Mucosa of gallbladder (tissue), 1 donor: ENCODE measurements around the gene ARHGAP22. TPM values are rescaled to one million over a fixed set of nuclear protein-coding genes. Genes with fewer than 3 reads are reported as not detected.

Source experiments
- DNase-seq: peaks from one replicate; pipeline ENCODE4 v3.0.0-alpha.2; 2020; ENCODE audit warnings: low spot score
- total RNA-seq: library from RNA; stranded (reverse); gene quantifications from one replicate; pipeline ENCODE4 v1.2.1, GENCODE V29; 2021
- donor health status: DM: no; HTN: no; CAD: no.

Gene ARHGAP22
- total RNA-seq, 1 donor from 2014 or later, result 8.8 TPM

DNA sequence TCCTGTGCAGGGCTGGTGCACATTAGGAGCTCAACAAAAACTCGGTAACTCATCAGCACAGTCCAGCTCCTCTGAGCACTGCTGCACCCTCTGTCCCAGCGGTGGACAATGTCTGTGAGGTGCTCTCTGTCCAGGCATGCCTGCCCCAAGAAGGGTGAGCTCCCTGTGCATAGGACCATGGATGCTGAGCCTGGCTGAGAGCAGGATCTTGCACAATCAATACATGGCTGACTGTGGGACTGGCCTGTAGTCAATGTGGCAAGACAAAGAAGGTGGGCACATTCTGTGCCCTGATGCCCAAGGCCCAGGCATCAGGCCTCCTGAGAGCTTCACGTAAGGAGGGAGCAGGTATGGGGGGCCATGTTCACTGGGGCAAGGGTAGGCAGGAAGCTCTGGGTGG is 17.1 kb downstream of the ARHGAP22 start:
- no peak for DNase-seq

DNA sequence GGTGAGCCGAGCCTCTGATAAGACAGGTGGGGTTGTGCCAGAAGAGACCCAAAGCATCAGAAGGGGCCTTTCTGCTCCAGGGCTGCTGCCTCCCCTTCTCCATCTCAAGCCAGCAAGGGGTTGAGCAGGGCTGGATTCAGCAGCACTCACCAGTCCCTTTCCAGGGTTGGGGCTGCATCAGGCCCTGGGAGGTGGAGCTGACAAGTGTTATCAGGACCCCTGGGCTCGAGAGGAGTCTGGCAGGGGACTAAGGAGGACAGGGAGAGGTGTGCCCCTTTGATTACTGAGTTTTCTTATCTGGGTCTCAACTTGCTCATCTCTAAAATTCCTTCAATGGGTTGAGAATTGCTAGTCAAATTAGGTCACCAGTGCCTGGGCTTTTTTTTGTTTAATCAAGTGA is 17.8 kb downstream of the ARHGAP22 start:
- no peak for DNase-seq

DNA sequence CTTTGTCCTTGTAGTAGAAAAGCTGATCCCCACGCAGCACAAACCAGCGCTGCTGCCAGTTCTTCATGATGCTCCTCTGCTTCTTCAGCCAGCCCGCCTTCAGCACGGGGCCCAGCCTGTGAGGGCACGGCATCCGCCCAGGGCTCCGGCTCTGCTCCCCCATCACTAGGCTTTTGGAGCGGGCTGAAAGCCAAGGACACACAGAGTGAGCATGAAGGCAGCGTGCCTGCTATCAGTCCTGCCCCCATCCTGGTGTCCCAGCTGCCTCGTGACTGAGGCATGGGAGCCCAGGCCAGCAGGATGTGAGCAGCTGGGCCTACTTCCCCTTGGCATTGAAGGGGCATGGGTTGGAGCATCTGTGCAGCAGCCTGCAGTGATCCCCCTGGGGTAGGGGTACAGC is 21.9 kb downstream of the ARHGAP22 start:
- DNase-seq, result no peak

DNA sequence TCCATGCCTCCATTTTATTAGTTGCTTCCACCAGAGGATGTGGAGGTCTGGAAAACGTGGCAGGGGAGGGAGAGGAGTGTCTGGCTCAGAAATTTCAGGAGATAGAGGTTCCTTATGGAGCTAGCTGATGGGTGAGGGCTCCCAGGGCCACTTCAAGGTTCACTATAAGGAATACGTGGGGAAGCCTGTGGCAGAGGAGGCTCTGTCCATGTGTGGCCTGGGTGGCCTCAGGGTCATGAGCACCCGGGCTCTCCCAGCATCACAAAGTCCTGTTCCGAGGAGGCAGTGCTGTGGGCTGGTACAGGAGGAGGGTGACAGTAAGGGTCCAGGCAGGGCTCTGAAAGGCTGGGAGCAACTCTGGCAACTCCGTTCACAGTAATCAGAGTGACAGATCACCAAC is 24.6 kb downstream of the ARHGAP22 start:
- DNase-seq, result no peak

DNA sequence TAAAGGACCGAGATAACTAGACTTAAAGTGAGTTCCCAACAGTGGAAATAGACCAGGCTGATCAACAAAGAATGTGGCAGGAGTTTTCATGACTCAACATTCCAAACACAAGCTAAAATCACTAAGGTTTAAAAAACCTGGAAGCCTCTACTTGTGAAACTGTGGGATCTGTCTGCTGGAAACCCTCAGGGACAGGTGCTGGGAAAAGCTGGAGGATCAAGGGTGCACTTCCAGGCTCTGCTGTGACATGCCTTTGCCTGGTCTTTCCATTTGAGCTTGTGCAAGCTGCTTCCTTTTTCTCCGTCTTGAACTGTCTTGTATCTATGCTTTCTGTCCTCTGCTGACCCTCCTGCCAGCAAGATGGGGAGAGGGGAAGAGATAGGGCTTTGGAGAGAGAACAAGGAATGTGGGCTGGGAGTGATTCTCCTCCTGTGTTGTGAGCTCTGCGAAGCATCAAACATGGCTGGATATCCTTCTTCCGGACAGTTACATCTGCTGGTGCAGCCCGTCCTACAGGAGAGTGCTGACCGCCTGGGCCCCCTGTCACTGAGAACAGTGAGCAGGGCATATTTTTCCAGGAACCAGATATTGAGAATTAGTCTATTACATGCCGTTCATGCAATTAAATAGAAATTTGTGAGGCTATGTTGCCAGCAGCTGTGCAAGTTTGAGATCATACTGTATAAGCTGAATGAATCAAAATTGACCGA is 25.5 kb downstream of the ARHGAP22 start:
- no peak for DNase-seq

DNA sequence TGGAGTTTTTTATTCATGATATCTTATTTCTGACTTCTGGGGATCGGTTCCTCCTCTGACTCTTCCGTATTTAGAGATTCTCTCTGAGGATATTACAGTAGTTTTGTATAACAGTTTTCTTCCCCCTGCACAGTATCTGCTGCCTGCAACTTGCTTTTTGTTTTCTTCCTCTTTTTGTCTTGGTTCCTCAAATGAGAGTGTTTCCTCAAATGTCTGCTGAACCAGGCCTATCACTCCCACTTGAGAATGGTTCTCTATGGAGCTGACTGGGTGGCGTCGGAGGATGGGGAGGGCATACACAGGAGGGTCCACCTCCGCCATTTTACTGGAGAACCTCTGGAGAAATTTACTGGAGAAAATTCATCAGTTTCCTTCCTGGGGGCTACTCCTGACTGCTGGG is 27.7 kb downstream of the ARHGAP22 start:
- no peak for DNase-seq

DNA sequence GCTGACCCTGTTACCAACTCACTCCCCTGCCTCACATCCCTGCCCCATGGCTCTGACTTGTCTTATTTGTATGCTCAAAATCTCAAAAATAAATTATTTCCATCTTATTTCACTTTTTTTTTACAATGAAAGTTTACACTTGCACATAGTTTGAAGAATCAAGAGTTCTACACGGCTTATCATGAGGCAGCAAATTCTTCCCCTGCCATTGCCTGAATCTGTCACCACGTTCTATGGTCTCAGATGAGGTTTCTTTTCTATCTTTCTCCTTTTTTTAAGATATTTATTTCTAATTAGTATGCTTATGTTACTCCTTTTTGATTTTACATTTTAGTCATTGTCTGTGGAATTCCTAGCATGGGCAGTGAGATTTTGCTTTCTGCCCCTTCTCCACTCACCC is 28.4 kb downstream of the ARHGAP22 start:
- DNase-seq, result no peak

DNA sequence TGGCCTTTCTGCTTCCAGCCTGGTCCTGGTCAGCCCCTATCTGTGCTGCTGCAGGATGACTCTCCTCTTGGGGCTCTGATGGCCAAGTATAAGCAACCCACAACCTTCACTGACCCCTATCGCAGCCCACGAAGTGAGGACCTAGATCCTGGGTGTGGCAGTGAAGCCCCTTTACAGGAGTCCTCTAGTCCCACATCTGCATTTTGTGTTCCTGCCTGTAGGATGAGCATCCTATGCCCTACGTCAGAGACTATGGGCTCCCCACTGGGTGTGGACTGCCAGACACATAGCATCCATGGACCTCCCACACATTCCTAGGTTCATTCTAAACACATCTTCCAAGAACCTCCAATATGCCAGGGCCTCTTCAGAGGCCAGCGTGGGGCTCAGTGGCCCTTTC is 29.0 kb downstream of the ARHGAP22 start:
- no peak for DNase-seq

DNA sequence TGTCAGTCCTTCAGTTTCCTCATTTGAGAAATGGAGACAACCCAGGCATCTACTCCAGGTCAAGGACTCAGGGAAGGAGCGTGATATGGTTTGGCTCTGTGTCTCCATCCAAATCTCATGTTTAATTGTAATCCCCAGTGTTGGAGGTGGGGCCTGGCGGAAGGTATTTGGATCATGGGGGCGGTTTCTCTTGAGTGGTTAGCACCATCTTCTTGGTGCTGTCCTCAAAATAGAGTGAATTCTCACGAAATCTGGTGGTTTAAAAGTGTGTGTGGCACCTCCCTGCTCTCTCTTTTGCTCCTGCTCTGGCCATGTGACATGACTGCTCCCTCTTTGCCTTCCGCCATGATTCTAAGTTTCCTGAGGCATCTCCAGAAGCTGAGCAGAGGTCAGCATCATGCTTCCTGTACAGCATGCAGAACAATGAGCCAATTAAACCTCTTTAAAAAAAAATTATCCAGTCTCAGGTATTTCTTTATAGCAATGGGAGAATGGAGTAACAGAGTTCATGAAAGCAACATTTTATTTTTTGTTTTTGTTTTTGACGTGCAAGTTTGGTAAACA is 30.0 kb downstream of the ARHGAP22 start:
- DNase-seq, result no peak

DNA sequence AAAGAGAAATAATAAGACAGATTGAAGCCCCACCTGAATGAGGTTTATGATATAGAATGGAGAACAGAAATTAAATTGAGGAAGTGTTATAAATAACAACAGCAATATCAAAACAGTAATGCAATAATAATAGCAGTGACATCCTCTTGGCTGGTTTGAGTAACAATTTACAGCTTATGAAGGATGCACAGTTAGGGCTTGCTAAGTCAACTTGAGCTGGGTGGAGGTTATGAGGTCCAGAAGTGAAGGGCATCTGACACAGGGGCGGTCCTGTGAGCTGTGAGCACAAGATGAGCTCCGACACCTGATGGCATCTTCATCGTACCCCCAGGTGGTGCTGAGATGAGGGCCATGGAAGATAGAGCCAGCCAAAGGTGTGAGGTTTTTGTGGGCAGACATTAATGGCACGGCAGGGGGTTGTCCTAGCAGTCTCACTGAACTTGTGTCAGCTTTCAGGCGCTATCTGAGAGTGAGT is 30.5 kb downstream of the ARHGAP22 start:
- no peak for DNase-seq

DNA sequence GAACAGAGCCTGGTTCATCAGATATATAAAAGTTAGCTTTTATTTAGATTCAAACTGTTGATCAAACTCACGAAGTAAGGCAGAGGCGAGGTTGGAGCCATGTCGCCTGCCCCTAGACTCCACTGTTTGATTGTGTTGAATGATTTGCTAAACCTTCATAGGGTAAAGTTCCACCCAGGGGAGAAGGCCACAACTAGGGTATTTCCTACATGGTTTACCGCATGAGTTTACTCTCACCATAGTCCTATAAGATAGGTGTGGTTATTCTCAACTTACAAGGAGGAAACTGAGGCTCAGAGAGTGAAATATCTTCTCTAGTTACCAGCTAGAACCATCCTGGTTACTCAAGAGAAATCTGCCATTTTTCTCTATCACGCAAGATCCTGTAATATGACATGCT is 31.8 kb downstream of the ARHGAP22 start:
- DNase-seq, result no peak

DNA sequence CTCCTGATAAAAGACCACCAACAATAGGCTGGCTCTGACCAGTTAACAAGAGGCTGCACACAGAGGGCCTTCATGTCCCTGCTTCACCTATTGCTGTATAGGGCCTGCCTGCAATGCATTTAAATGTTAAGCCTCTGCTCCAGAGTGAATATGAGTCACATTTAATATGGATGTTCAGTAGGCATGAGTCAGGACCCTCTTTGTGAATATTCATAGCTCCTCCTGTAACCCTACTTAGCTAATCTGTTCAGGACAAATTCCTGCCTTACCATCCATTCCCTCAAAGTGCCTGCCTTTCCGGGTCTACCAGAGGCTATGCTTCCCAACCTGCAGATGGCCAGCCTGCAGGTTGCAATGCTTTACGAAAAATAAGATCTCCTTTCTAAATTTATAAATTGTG is 32.5 kb downstream of the ARHGAP22 start:
- DNase-seq, result no peak

DNA sequence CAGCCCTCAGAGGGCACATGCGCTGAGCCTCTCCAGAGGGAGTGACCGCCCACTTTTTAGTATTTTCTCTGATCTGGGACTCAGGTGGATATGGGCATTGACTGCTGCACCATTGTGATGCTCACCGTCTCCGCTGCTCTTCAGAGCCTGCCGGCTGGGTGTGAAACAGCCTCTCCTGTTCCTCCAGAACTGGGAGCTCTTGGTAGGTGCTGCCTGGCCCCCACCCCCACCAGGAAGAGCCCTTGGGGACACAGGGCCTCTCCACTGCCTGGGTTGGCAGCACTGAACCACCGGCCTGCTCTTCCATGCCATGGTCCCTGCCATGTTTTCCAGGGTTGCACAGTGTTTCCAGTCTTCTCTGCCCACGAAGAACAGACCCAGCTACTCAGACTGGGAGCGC is 36.3 kb downstream of the ARHGAP22 start:
- DNase-seq, result no peak

DNA sequence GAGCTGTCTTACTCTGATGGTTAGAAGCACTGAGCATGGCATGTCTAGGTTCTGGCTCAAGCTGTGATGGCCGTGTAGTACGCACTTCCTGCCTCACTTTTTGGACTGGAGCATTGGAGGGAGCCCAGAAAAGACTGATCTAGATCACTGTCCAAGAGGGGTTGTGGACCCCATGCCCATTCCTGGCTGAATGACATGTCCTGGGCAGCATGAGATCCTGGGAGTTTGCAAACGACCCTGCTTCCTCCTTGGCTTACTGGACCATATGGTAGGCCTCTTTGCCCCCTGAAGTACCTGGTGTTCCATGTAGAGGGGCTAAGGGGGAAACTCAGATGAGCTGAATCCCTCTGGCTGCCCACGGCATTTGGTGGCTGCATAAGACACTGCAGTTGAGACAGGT is 36.7 kb downstream of the ARHGAP22 start:
- no peak for DNase-seq

DNA sequence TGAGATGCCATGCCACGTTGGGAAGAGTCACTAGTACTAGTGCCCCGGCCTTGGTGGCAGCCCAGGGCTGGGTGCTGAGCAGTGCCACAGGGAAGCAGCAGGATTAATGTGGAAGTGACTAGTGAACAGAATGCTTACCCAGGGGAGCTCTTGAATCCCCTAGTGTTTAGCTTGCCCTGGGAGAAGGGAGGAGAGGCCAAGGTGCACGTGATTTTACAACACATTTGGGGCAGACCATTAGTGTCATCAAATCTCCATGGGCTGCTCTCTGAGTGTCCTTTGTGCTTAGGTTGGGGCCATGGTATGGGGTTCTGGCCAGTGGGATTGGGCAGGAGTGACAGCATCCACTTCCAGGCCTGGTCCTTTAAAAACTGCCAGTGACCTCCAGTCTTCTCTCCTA is 37.5 kb downstream of the ARHGAP22 start:
- no peak for DNase-seq

DNA sequence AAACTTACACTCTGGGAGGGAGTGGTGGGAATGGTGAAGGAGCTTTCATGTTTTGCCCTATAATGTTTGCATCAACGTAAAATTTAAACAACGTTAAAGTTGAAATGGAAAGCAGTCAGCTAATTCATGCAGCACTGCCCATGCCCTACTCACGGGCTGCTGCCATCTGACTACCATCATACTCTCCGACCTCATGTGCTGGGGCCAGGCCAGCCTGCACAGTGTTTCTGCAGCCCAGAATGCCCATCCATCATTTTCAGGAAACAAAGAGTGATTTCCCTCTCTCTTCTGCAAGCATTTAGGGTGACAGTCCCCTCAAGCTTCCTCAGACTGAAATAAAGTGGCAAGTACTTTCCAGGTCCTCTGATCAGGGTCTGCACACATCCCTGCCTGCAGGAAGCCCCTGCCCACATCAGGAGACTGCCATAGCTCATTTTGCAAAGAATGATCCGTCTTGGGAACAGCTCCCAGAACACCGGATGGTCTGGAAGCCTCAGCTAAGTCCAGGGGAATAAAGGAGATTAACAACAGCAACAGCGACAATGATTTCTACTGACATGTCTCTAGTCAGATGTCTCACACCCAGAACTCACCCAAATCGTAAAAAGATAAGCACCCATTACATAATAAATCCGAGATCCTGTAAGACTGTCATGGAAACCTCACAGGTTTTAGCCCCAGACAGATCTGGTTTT is 40.3 kb downstream of the ARHGAP22 start:
- no peak for DNase-seq

DNA sequence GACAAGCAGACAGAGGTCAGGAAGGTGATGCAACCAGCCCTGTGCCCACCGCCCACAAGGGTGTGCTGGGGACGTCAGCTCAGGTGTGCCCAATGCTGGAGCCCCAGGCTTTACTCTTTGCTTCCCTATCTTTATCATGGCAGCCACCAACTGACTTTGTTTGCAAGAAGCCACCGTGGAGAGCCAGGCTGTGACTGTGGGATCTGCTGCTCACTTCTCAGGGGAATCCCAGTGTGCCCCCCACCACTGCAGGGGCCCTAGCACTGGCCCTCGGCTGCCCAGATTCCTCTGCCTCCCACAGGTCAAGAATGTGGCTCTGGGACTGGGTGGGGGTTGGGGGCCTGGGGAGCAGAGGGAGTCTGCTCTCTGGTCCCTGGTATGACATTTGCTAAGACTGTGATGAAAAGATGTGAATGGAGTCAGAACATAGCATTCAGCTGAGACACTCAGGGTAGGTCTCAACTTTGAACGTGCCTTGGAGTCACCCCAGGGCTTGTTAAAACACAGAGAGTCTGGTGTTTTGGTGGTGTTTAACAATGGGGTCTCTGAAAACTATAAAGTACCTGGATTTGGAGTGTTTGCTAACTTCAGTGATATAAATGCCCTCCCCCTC is 47.3 kb downstream of the ARHGAP22 start:
- no peak for DNase-seq

DNA sequence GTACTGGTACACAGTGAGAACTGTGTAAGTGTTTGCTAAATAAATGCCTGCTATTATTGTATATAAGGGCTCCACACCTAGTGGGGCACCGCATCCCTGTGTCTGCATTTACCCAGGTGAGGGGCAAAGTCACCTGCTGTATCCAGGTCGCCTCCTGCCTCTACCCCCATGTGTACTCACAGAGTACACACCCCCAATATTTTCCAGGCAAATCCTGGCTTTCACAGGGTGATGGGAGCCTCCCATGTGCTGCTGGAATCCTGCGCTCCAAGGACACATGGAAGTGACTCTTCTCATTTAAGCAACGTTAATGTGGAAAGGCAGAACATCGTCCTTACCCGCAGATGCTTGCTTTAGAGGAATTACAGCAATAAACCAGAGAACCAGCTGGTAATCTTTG is 48.2 kb downstream of the ARHGAP22 start:
- no peak for DNase-seq

DNA sequence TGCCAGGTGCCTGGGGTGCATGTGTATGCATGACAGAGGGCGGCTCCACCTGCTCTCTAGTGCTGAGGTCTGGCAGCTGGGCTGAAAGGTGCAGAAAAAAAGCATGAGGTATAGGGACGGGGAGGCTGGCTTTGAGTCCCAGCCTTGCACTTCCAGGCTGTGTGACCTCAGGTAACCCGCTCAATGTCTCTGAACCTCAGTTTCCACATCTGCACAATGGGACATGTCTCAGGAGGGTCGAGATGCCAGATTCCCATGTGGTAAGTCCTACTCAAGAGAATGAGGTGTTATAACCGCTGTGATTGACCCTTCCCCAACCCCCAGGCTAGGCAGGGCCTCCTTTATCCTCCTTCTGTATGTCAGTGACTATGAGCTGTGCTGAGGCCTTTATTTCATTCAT is 48.8 kb downstream of the ARHGAP22 start:
- DNase-seq, result no peak

DNA sequence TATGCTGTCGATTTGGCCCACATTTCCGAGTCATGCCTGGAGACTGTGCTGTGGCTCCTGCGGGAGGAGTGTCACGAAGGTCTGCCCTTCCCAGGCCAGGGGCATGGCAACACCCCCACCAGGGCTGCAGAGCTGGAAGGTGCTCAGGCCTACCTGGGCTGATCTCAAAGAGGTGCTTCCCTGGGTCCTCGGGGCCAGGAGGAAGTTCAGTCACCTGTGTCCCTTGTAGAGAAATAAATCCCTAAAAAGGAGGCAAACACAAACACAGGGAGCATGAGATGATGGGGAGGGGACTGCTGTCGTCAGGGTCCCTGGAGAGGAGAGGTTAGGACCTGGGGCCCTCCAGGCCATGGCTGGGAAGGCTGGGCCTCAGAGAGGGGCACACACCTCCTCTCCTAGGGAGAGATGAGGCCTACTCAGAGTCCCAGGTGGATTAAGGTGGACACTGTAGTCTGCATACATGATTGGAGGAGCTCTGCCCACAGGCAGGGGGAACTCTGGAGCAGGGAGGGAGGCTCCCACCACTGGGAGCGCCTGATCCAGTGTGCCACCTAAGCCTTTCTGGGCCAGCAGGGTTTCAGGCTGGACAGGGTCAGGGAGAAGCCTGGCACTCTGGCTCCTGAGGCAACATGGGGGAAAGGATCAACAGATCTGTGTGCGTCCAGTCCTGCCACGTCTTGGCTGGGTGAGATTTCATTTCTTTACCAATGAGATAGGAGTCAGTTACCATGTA is 49.4 kb downstream of the ARHGAP22 start:
- no peak for DNase-seq

DNA sequence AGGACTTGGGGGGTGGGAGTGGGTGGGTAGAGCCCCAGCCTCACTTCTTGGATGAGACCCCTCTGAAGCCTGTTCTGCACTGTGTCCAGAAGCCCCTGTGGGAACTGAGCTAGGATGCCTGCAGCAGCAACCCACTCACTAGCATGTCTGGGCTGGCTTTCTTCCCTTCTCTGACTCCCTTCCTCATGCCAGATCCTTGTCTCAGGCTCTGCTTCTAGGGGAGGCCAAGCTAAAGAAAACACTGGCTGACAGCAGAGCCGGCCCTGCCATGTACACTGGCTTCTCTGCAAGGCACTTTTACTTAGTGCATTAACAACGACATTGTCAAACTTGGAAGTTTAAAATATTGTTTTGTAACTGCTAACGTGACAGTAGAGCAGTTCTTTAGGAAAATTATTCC is 50.2 kb downstream of the ARHGAP22 start:
- no peak for DNase-seq

DNA sequence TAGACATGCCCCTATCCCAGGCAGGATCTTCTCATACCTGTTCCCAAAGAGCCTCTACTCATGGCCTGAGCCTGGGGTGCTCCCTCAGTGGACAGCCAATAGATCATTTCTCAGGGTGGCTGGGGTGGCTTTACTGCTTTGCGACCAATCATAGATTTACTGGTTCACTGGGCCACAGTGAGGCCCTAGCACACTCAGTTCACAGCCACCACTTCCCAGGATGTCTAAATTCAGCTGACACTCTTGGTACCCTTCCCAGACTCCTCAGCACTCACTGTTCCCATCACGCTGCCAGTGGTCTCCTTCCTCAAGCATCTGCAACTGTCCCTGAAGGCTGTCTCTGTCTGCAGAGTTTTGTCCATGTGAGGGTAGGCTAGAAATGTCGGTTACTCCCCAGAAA is 50.6 kb downstream of the ARHGAP22 start:
- no peak for DNase-seq
